B cell (primary cell): ENCODE data around the gene CNIH1. TPM values are rescaled to one million over a fixed set of nuclear protein-coding genes. Genes with fewer than 3 reads are reported as not detected.
"Not testable (repeated sequence)": the region's sequence is repeated elsewhere in the genome, so short reads cannot be mapped to it uniquely, and the experiment has no call there.

Experiments used
- ATAC-seq: fragments of 200-7000 bp; cut with Tn5 transposase; one replicate; pipeline ENCODE4 v1.10.0; 2021; ENCODE audit warnings: low read depth, mild to moderate bottlenecking, moderate number of reproducible peaks, moderate library complexity
- CTCF ChIA-PET: fragments of 350-600 bp; sonication (Branson Sonifier 250); formaldehyde crosslinking; loops from one replicate; lab custom pipeline; 2021; ENCODE audit warnings: antibody characterized with exemption, inconsistent platforms; lab: Charles Lee
- POLR2A ChIA-PET: fragments of 350-600 bp; sonication (Branson Sonifier 250); formaldehyde crosslinking; loops from one replicate; lab custom pipeline; 2021; ENCODE audit warnings: antibody characterized with exemption; lab: Charles Lee
- DNase-seq: peaks from one replicate; pipeline ENCODE4 v3.0.0; 2013
- H2AFZ ChIP-seq: 2 replicates; pipeline ENCODE4 v1.6.1; 2012; ENCODE audit warnings: mild to moderate bottlenecking, low read depth, low read length; ENCODE audit not compliant: insufficient read depth, poor library complexity, severe bottlenecking
- H3K27ac ChIP-seq, 2 donors: 1 replicate in 1 of 2; 2 replicates in 1 of 2; pipeline ENCODE4 v1.5.1; 2012 to 2013; ENCODE audit warnings: low read length in 2 of 2, mild to moderate bottlenecking in 2 of 2, moderate library complexity in 1 of 2
- H3K27me3 ChIP-seq, 4 experiments: fragments of 200-600 bp in 1 of 4; sonication (generic) in 1 of 4; replicated peaks in 1 of 4; 1 replicate in 2 of 4; 2 replicates in 2 of 4; pipeline versions ENCODE4 v1.6.1 to v1.7.0; 2013 to 2016; ENCODE audit warnings: low read length in 3 of 4, mild to moderate bottlenecking in 2 of 4, mixed read lengths in 1 of 4, moderate library complexity in 1 of 4; ENCODE audit not compliant: insufficient read depth in 4 of 4, control insufficient read depth in 3 of 4; ENCODE audit errors: control extremely low read depth in 1 of 4
- H3K36me3 ChIP-seq, 2 experiments: replicated peaks in 1 of 2; 1 replicate in 1 of 2; 2 replicates in 1 of 2; pipeline versions ENCODE4 v1.6.1 to v1.7.1; 2013; ENCODE audit warnings: low read length in 1 of 2; ENCODE audit not compliant: insufficient read depth in 2 of 2, control insufficient read depth in 1 of 2; ENCODE audit errors: control extremely low read depth in 1 of 2, extremely low read depth in 1 of 2
- H3K4me1 ChIP-seq, 2 donors: fragments of 200-600 bp in 1 of 2; sonication (generic) in 1 of 2; 1 replicate in 1 of 2; 2 replicates in 1 of 2; pipeline versions ENCODE4 v1.5.1 to v1.6.1; 2013 to 2017; ENCODE audit warnings: low read length in 2 of 2; ENCODE audit not compliant: control insufficient read depth in 2 of 2, insufficient read depth in 2 of 2
- H3K4me2 ChIP-seq: replicated peaks from 2 replicates; pipeline ENCODE3; 2012; ENCODE audit warnings: mild to moderate bottlenecking, low read depth, low read length; ENCODE audit not compliant: poor library complexity, severe bottlenecking
- H3K4me3 ChIP-seq, 5 experiments: fragments of 200-600 bp in 1 of 5; sonication (generic) in 1 of 5; 1 replicate in 3 of 5; 2 replicates in 2 of 5; pipeline versions ENCODE4 v1.5.1 to v1.7.0; 2011 to 2016; ENCODE audit warnings: low read length in 4 of 5, mild to moderate bottlenecking in 4 of 5, low read depth in 2 of 5, control low read depth in 1 of 5, moderate library complexity in 1 of 5; ENCODE audit not compliant: insufficient read depth in 1 of 5; ENCODE audit errors: control extremely low read depth in 1 of 5, extremely low read depth in 1 of 5
- H3K79me2 ChIP-seq: fragments of 200-600 bp; sonication (generic); one replicate; pipeline ENCODE4 v1.6.0; 2016; ENCODE audit warnings: low read length; ENCODE audit not compliant: control insufficient read depth, insufficient read depth
- H3K9ac ChIP-seq: fragments of 200-600 bp; sonication (generic); 2 replicates; pipeline ENCODE4 v1.6.1; 2017; ENCODE audit warnings: mild to moderate bottlenecking, low read length, moderate library complexity
- H3K9me3 ChIP-seq, 3 donors: one replicate each; pipeline versions ENCODE4 v1.6.1 to v1.7.1; 2013; ENCODE audit warnings: low read length in 2 of 3; ENCODE audit not compliant: control insufficient read depth in 2 of 3, insufficient read depth in 1 of 3; ENCODE audit errors: control extremely low read depth in 1 of 3
- H4K20me1 ChIP-seq: 2 replicates; pipeline ENCODE4 v1.6.0; 2012; ENCODE audit warnings: mild to moderate bottlenecking, low read length; ENCODE audit not compliant: insufficient read depth, control insufficient read depth, poor library complexity, severe bottlenecking
- H3K27ac Mint-ChIP-seq: one replicate; pipeline ENCODE4 v1.8.0; 2021; ENCODE audit warnings: mixed read lengths
- H3K27me3 Mint-ChIP-seq: one replicate; pipeline ENCODE4 v1.8.0; 2021; ENCODE audit warnings: mixed read lengths
- H3K4me1 Mint-ChIP-seq: one replicate; pipeline ENCODE4 v1.8.0; 2021; ENCODE audit warnings: mixed read lengths
- H3K4me3 Mint-ChIP-seq: one replicate; pipeline ENCODE4 v1.8.0; 2021; ENCODE audit warnings: mixed read lengths
- H3K9me3 Mint-ChIP-seq: one replicate; pipeline ENCODE4 v1.8.0; 2022; ENCODE audit warnings: mixed read lengths; ENCODE audit not compliant: insufficient read depth
- EZH2 ChIP-seq: IDR thresholded peaks from 2 replicates; pipeline ENCODE4 v1.6.1; 2012; ENCODE audit warnings: borderline replicate concordance, low read depth, mild to moderate bottlenecking, moderate library complexity, low read length; ENCODE audit not compliant: insufficient read depth, poor library complexity, severe bottlenecking
- WGBS: methylation state at CpG from one replicate; pipeline ENCODE4 v1.1.5; 2013; ENCODE audit warnings: missing lambda C conversion rate; ENCODE audit not compliant: insufficient coverage; 5-methylcytosine and 5-hydroxymethylcytosine counted together
- intact Hi-C: fragments of 100-400 bp; cut with micrococcal nuclease; formaldehyde crosslinking; loops from one replicate; pipeline ENCODE4 v1.10.0; 2022
- polyA plus RNA-seq: library from polyadenylated mRNA; depleted of rRNA; stranded (reverse); fragments of >200 nt; gene quantifications from 2 replicates; pipeline ENCODE4 v1.2.3, GENCODE V29; 2012
- total RNA-seq, 2 donors: library from RNA; stranded (reverse); fragments of 120-200 nt in 1 of 2; gene quantifications; 1 replicate in 1 of 2; 2 replicates in 1 of 2; pipeline versions ENCODE4 v1.2.3 to v1.2.4, GENCODE V29; 2013 to 2022
- TF ChIP-seq, protein P1 (sequence below): fragments of 200-600 bp; IDR thresholded peaks from one replicate; pipeline ENCODE4 v1.8.0; 2022; ENCODE audit warnings: antibody characterized with exemption, mild to moderate bottlenecking

The CNIH1 gene
- total and polyA plus RNA-seq, 2 donors (not counting 1 experiment from before 2014, with no cell fraction given), result 42.8 to 66.4 TPM

GRCh38 chr14:54455363-54455762, 14.2 kb upstream of the CNIH1 start:
- Histone ChIP-seq H4K20me1 (no peaks in the 10 kb centered on the region), H3K27me3 (no peaks in the 10 kb centered on the region), H3K4me2 (no peak overlapping the region), H2AFZ (no peak overlapping the region), H3K9ac (no peak overlapping the region), H3K27ac (no peak overlapping the region), H3K79me2 (no peaks in the 10 kb centered on the region), H3K36me3 (no peaks in the 10 kb centered on the region), H3K4me1 (no peaks in the 10 kb centered on the region), H3K4me3 (no peak overlapping the region), H3K9me3 (peaks cover 0 to 13% (median 2%) of the 10 kb centered on the region in 3 donors)
- H3K9me3 Mint-ChIP-seq, result peaks cover 11% of the 10 kb centered on the region
- ATAC-seq (no peak), DNase-seq (no peak)
- TF ChIP-seq EZH2, result no peak
- TF ChIP-seq, protein P1, sequence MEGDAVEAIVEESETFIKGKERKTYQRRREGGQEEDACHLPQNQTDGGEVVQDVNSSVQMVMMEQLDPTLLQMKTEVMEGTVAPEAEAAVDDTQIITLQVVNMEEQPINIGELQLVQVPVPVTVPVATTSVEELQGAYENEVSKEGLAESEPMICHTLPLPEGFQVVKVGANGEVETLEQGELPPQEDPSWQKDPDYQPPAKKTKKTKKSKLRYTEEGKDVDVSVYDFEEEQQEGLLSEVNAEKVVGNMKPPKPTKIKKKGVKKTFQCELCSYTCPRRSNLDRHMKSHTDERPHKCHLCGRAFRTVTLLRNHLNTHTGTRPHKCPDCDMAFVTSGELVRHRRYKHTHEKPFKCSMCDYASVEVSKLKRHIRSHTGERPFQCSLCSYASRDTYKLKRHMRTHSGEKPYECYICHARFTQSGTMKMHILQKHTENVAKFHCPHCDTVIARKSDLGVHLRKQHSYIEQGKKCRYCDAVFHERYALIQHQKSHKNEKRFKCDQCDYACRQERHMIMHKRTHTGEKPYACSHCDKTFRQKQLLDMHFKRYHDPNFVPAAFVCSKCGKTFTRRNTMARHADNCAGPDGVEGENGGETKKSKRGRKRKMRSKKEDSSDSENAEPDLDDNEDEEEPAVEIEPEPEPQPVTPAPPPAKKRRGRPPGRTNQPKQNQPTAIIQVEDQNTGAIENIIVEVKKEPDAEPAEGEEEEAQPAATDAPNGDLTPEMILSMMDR, result no peak
- no peaks in the 10 kb centered on the region for H3K27me3 Mint-ChIP-seq
- ChIA-PET POLR2A (interaction anchor here (0.7 kb wide), 1 partner anchor 20 kb away, joined by 7 read pairs; no protein-coding TSS in a partner anchor), CTCF (no interaction called here)
- peaks cover 4% of the 10 kb centered on the region for H3K4me1 Mint-ChIP-seq
- H3K4me3 Mint-ChIP-seq, result no peak overlapping the region
- WGBS, result no CpG with 5 or more reads among the region's 1 CpG
- no peak overlapping the region for H3K27ac Mint-ChIP-seq
- intact Hi-C loops, result no loop called here

- H3K27me3 Mint-ChIP-seq, H3K4me2 ChIP-seq, H3K4me1 Mint-ChIP-seq, DNase-seq, H3K79me2 ChIP-seq, H3K4me3 ChIP-seq, H3K9ac ChIP-seq, H4K20me1 ChIP-seq, CTCF ChIA-PET, H3K27ac ChIP-seq, H3K4me1 ChIP-seq, H3K9me3 Mint-ChIP-seq, H3K36me3 ChIP-seq, intact Hi-C loops, ATAC-seq, H3K27me3 ChIP-seq, H3K27ac Mint-ChIP-seq, H2AFZ ChIP-seq, H3K9me3 ChIP-seq, H3K4me3 Mint-ChIP-seq: not testable (repeated sequence)
- POLR2A ChIA-PET, result interaction anchor here (0.6 kb wide), 1 partner anchor 35 kb away, joined by 4 read pairs; the partner anchor contains the start of gene GMFB
- whole genome bisulfite sequencing, result 80% methylated on average over 2 of the region's 5 CpGs
Observed at GRCh38 chr14:54453990-54454389, 12.8 kb upstream of the CNIH1 start.
